GM21528 (cell line): ENCODE results near the gene SLX4.

Experiments
- ATAC-seq: cut with Tn5 transposase; IDR thresholded peaks from one replicate; pipeline ENCODE4 v1.9.1; 2021; ENCODE audit warnings: mild to moderate bottlenecking, moderate library complexity; ENCODE audit not compliant: unreplicated experiment, low FRiP score

SLX4 gene

DNA sequence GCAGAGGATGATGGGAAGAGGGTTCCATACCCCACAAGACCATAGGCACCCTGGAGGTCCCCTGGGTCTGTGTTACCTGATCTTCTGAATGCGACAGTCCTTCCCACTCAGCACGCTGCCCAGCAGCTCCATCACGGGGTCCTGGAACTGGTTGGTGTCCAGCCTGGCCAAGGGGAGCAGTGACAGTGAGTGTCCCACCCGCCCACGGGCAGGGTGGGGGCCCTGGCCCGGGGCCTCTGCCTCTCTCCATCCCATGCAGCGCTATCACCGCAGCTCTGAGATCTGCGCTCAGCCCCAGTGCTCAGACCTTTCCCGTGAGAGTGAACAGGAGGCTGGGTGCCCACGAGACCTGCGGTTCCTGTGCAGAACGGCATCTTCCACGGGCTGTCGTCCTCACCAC is 49.8 kb downstream of the SLX4 start:
- no peak for ATAC-seq

GRCh38 chr16:3554351-3554928 is 57.0 kb downstream of the SLX4 start:
- no peak for ATAC-seq

DNA sequence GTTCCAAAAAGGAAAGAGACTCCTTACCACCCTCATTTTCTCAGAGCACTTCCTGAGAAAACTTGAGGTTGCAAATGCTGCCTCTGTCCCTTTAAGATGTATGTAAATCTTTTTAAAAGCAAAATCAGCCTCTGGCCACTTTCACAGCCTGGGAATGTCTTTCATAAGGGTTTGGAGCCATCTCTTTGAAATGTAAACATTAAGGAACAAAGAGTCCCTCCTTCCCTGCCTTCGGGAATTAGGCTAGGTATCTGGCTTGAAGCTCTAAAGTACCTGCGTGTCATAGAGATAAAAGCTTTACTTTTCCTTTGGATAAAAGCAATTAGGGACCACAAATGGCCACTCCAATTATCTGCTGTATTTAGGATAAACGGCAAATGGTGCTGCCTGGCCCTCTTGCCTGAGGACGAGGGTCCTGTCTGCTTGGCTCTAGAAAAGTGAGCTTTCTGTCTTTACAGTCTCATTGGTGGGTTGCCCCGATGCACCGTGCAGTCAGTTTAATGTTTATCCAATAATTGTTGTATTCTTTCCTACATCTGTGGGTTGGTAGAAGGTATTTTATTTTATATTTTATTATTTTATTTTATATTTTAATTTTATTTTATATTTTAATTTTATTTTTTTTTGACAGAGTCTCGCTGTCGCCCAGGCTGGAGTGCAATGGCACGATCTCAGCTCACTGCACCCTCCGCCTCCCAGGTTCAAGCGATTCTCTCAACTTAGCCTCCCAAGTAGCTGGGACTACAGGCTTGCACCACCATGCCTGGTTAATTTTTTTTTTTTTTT is 58.1 kb downstream of the SLX4 start:
- ATAC-seq: no peak

- no peak for ATAC-seq
Observed at GRCh38 chr16:3550851-3551847, 60.3 kb downstream of the SLX4 start.

- no peak for ATAC-seq
Observed at GRCh38 chr16:3549906-3550305, 61.5 kb downstream of the SLX4 start.

DNA sequence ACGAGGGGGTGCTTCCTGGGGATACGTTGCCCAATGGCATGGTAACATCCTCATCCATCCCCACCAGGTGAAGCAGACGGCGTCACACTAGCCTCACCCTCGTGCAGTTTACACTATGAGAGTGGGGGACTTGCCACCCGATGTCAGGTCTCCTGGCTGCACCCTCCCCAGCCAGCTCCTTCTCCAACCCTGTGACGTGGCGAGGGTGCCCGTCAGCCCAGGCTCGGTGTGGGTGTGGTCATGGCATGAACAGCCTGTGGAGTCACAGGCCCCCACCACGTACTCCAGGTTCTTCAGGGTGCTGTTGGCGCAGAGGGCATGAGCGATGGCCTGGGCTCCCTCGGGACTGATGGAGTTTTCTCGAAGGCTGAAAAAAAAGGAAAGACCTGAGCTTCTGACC is 62.5 kb downstream of the SLX4 start:
- no peak for ATAC-seq

DNA sequence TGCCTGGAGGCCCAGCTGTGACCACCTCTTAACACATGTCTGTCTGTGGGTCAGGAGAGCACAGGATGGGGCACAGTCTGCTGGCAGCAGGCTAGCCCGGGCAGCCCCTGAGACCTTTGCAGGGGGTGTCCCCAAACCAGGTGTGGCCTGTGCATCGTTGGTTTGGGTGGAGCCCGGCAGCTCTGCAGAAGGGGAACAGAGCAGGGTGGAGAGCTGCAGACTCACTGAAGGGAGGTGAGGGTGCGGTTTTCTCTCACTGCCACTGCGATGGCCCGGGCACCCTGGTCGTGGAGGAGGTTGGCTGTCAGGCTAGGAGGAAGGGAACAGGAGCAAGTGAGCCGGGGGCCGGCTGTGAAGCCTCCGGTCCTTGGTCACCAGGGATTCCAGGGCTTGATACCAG is 63.0 kb downstream of the SLX4 start:
- no peak for ATAC-seq

DNA sequence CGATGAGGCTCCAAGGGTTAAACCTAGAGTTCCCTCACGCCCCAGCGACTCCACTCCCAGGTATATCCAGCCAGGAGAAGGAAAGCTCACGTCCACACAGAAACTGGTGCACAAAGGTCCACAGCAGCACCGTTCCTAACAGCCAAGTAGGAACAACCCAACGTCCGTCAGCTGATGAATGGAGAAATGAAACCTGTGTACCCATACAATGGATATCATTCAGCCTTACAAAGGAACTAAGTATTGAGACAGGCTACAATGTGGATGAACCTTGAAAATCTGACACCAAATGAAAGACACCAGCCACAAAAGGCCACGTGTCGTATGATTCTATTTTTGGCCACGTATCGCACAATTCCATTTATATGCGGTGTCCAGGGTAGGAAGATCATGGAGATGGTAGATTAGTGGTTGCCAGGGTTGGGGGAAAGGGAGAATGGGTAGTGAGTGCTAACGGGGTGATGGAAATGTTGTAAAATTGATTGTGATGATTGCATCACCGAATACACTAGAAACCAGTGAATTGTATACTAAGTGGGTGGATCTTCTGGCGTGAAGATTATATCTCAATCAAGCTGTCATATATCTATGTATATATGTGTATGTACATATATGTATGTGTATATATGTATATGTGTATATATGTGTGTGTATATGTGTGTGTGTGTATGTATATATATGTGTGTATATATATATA is 64.3 kb downstream of the SLX4 start:
- no peak for ATAC-seq

GRCh38 chr16:3542601-3543373 is 68.6 kb downstream of the SLX4 start:
- ATAC-seq: no peak

- ATAC-seq: no peak
Observed at GRCh38 chr16:3541527-3542155, 69.8 kb downstream of the SLX4 start.

DNA sequence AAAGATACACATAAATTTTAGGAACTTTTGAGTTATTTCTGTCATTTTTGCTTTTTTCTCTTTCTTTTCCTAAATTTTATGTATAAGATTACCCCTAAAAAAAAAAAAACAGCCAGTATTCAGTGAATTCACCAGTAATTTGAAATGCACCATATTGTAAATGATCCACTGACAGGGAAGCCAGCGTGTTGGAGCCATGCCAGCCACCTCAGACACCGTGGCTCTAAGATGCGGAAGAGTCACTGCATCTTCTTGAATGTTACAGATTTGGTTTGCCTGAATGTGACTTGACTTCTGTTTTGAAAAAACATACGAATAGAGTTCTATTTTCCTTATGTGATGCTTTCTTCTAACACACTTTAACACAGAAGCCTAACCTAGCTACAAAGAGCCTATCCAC is 73.2 kb downstream of the SLX4 start:
- ATAC-seq: no peak

- ATAC-seq: no peak
Observed at GRCh38 chr16:3536851-3537250, 74.6 kb downstream of the SLX4 start.

DNA sequence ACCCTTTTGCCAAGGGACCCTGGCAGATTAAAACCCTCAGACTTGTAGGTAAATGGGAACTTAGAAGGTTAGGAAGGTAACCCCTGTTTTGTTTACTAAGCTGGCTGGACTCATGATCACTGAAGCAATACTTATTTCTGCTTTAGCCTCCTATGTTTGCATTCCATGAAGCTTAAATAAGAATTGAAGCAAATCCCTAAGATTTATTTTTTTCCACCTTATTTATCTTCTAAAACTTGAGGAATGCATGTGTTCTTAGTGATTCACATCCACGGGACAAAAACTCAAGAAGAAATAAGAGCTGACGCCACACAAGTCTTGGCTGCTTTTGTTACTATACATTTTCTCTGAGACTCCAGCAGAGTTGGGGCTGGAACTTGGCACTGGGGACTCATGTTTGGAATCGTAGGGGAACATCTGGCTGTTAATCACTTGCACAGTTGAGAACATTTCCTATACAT is 75.1 kb downstream of the SLX4 start:
- no peak for ATAC-seq

- no peak for ATAC-seq
Observed at GRCh38 chr16:3534126-3534525, 77.3 kb downstream of the SLX4 start.

- ATAC-seq: no peak
Observed at GRCh38 chr16:3532741-3533140, 78.7 kb downstream of the SLX4 start.
